Fibroblast of lung (primary cell): ENCODE data around the gene MRPL58. TPM values are rescaled to one million over a fixed set of nuclear protein-coding genes. Genes with fewer than 3 reads are reported as not detected.

ENCODE experiments used
- DNase-seq, 2 donors: peaks; one replicate each; pipeline versions ENCODE4 v3.0.0 to v3.0.0-alpha.2; 2010; ENCODE audit warnings: low read depth in 2 of 2
- H2AFZ ChIP-seq: 2 replicates; pipeline ENCODE4 v1.5.1; 2012; ENCODE audit warnings: low read length, control low read depth, inconsistent platforms
- H3K27ac ChIP-seq: 2 replicates; pipeline ENCODE4 v1.5.1; 2011; ENCODE audit warnings: low read length, control low read depth; ENCODE audit not compliant: insufficient read depth
- H3K27me3 ChIP-seq: 2 replicates; pipeline ENCODE4 v1.5.1; 2011; ENCODE audit warnings: mild to moderate bottlenecking, low read length; ENCODE audit not compliant: control insufficient read depth, insufficient read depth
- H3K36me3 ChIP-seq: 2 replicates; pipeline ENCODE4 v1.5.1; 2011; ENCODE audit warnings: low read length; ENCODE audit not compliant: control insufficient read depth, insufficient read depth
- H3K4me1 ChIP-seq: 2 replicates; pipeline ENCODE4 v1.5.1; 2011; ENCODE audit warnings: low read length; ENCODE audit not compliant: control insufficient read depth, insufficient read depth; ENCODE audit errors: extremely low read depth
- H3K4me2 ChIP-seq: 2 replicates; pipeline ENCODE4 v1.5.1; 2011; ENCODE audit warnings: low read length, control low read depth; ENCODE audit not compliant: insufficient read depth; ENCODE audit errors: extremely low read depth
- H3K4me3 ChIP-seq, 4 experiments: fragments of 200-600 bp in 1 of 4; sonication (generic) in 1 of 4; replicated peaks in 1 of 4; 2 replicates each; pipeline ENCODE4 v1.5.1; 2011 to 2016; ENCODE audit warnings: low read length in 4 of 4, low read depth in 3 of 4, mild to moderate bottlenecking in 3 of 4, control low read depth in 2 of 4, inconsistent platforms in 1 of 4, mixed read lengths in 1 of 4; ENCODE audit not compliant: insufficient read depth in 1 of 4; ENCODE audit errors: control extremely low read depth in 1 of 4
- H3K79me2 ChIP-seq: 2 replicates; pipeline ENCODE4 v1.5.1; 2012; ENCODE audit warnings: mild to moderate bottlenecking, low read length, inconsistent platforms; ENCODE audit not compliant: control insufficient read depth, insufficient read depth
- H3K9ac ChIP-seq: 2 replicates; pipeline ENCODE4 v1.5.1; 2011; ENCODE audit warnings: mild to moderate bottlenecking, low read length, control low read depth; ENCODE audit not compliant: insufficient read depth
- H3K9me3 ChIP-seq: 2 replicates; pipeline ENCODE4 v1.5.1; 2012; ENCODE audit warnings: low read depth, low read length; ENCODE audit not compliant: control insufficient read depth, insufficient read depth
- H4K20me1 ChIP-seq: 2 replicates; pipeline ENCODE4 v1.5.1; 2011; ENCODE audit warnings: low read length; ENCODE audit not compliant: control insufficient read depth, insufficient read depth; ENCODE audit errors: extremely low read depth
- EZH2 ChIP-seq: IDR thresholded peaks from 2 replicates; pipeline ENCODE4 v1.5.1; 2012; ENCODE audit warnings: low read length, control low read depth, mild to moderate bottlenecking; ENCODE audit errors: missing control alignments
- polyA plus RNA-seq, 2 donors: library from polyadenylated mRNA; depleted of rRNA in 1 of 2; stranded (reverse) in 1 of 2; unstranded in 1 of 2; fragments of >200 nt; gene quantifications; 2 replicates each; pipeline ENCODE4 v1.2.1, GENCODE V29; 2011 to 2012; ENCODE audit warnings: missing spikeins in 1 of 2
- total RNA-seq: library from RNA; depleted of rRNA; stranded (reverse); fragments of >200 nt; gene quantifications from 2 replicates; pipeline ENCODE4 v1.2.1, GENCODE V29; 2014
- TF ChIP-seq, protein P1 (sequence below), 2 donors: IDR thresholded peaks in 1 of 2; conservative IDR thresholded peaks in 1 of 2; 1 replicate in 1 of 2; 2 replicates in 1 of 2; pipeline ENCODE4 v1.5.1; 2011 to 2012; ENCODE audit warnings: low read length in 2 of 2, control low read depth in 1 of 2, inconsistent platforms in 1 of 2, low read depth in 1 of 2, mild to moderate bottlenecking in 1 of 2

MRPL58 gene
- total and polyA plus RNA-seq, 2 donors (not counting 1 experiment from before 2014, with no cell fraction given), result 35.2 to 49.1 TPM

- Histone ChIP-seq H2AFZ (no peak overlapping the region), H3K79me2 (no peaks in the 10 kb centered on the region), H3K9ac (no peak overlapping the region), H3K4me1 (no peaks in the 10 kb centered on the region), H3K4me2 (no peak overlapping the region), H4K20me1 (no peaks in the 10 kb centered on the region), H3K4me3 (no peak overlapping the region), H3K9me3 (no peaks in the 10 kb centered on the region), H3K27me3 (no peaks in the 10 kb centered on the region), H3K27ac (no peak overlapping the region), H3K36me3 (peaks cover 21% of the 10 kb centered on the region)
- no peak for TF ChIP-seq EZH2
- TF ChIP-seq, protein P1, sequence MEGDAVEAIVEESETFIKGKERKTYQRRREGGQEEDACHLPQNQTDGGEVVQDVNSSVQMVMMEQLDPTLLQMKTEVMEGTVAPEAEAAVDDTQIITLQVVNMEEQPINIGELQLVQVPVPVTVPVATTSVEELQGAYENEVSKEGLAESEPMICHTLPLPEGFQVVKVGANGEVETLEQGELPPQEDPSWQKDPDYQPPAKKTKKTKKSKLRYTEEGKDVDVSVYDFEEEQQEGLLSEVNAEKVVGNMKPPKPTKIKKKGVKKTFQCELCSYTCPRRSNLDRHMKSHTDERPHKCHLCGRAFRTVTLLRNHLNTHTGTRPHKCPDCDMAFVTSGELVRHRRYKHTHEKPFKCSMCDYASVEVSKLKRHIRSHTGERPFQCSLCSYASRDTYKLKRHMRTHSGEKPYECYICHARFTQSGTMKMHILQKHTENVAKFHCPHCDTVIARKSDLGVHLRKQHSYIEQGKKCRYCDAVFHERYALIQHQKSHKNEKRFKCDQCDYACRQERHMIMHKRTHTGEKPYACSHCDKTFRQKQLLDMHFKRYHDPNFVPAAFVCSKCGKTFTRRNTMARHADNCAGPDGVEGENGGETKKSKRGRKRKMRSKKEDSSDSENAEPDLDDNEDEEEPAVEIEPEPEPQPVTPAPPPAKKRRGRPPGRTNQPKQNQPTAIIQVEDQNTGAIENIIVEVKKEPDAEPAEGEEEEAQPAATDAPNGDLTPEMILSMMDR (conservative IDR thresholded peaks at IDR 0.05 in 1 of 2, IDR thresholded peaks at IDR 0.05 in 1 of 2; ENCODE audit: low read depth in 1 of 2, low read length in 2 of 2), result no peak
- DNase-seq, result no peak
These were observed 52.5 kb downstream of the MRPL58 start for GRCh38 chr17:75064867-75065561.

- H3K27ac ChIP-seq, result no peak overlapping the region
- H3K4me3 ChIP-seq, result no peak overlapping the region
- DNase-seq, result peak in 1 of 2 donors; percentile 37
- H2AFZ ChIP-seq, result no peak overlapping the region
- no peaks in the 10 kb centered on the region for H4K20me1 ChIP-seq
- H3K79me2 ChIP-seq, result no peaks in the 10 kb centered on the region
- H3K36me3 ChIP-seq, result peaks cover 21% of the 10 kb centered on the region
- H3K9me3 ChIP-seq, result no peaks in the 10 kb centered on the region
- H3K4me2 ChIP-seq, result no peak overlapping the region
- no peak for TF ChIP-seq EZH2
- TF ChIP-seq, protein P1 (conservative IDR thresholded peaks at IDR 0.05 in 1 of 2, IDR thresholded peaks at IDR 0.05 in 1 of 2; ENCODE audit: low read depth in 1 of 2, low read length in 2 of 2), result no peak
- H3K9ac ChIP-seq, result no peak overlapping the region
- no peaks in the 10 kb centered on the region for H3K27me3 ChIP-seq
- H3K4me1 ChIP-seq, result no peaks in the 10 kb centered on the region
These were observed 53.2 kb downstream of the MRPL58 start for GRCh38 chr17:75065562-75066151.

DNA sequence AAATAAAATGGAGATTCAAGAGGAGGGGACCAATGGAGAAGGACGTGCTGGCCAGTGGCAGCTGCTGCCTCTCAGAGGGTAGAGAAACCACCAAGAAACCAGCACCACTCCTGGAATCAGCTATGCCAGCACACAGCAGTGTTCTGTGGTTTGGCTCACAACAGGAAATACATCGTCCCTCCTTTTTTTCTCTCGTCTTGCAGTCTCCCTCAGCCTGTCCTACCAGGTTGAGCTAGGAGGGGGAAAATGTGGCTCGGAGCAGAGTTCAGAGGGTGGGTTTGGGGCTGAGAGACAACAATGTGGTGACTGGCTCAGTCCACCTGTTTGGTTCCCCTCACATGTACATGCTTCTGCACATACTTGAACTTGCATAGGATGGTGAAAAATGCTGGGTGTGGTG is 55.4 kb downstream of the MRPL58 start:
- Histone ChIP-seq H3K4me2 (no peak overlapping the region), H3K4me1 (no peaks in the 10 kb centered on the region), H4K20me1 (no peaks in the 10 kb centered on the region), H3K4me3 (no peak overlapping the region), H3K9me3 (no peaks in the 10 kb centered on the region), H2AFZ (no peak overlapping the region), H3K79me2 (no peaks in the 10 kb centered on the region), H3K36me3 (peaks cover 10% of the 10 kb centered on the region), H3K9ac (no peak overlapping the region), H3K27me3 (no peaks in the 10 kb centered on the region), H3K27ac (no peak overlapping the region)
- DNase-seq, result no peak
- TF ChIP-seq, protein P1 (conservative IDR thresholded peaks at IDR 0.05 in 1 of 2, IDR thresholded peaks at IDR 0.05 in 1 of 2; ENCODE audit: low read depth in 1 of 2, low read length in 2 of 2), result no peak
- no peak for TF ChIP-seq EZH2
